Activated naive CD4-positive, alpha-beta T cell treated with anti-CD3 and anti-CD28 coated beads, Interleukin-2, amount 10 ng/mL, durations not matched to agents 7 days and 5 days (primary cell): ENCODE results near the gene CD180.
"Not testable (repeated sequence)": the region's sequence is repeated elsewhere in the genome, so short reads cannot be mapped to it uniquely, and the experiment has no call there.

Experiments
- CTCF ChIA-PET: fragments of 350-600 bp; sonication (Branson Sonifier 250); formaldehyde crosslinking; loops from one replicate; lab custom pipeline; 2021; ENCODE audit warnings: antibody characterized with exemption; lab: Charles Lee
- DNase-seq: peaks from one replicate; pipeline ENCODE4 v3.0.0-alpha.2; 2020
- H3K27ac Mint-ChIP-seq: one replicate; pipeline ENCODE4 v1.8.0; 2021; ENCODE audit warnings: mild to moderate bottlenecking, moderate library complexity, mixed read lengths
- H3K27me3 Mint-ChIP-seq: one replicate; pipeline ENCODE4 v1.8.0; 2021; ENCODE audit warnings: mild to moderate bottlenecking, mixed read lengths
- H3K36me3 Mint-ChIP-seq: one replicate; pipeline ENCODE4 v1.8.0; 2021; ENCODE audit warnings: mixed read lengths
- H3K4me1 Mint-ChIP-seq: one replicate; pipeline ENCODE4 v1.8.0; 2021; ENCODE audit warnings: mixed read lengths
- H3K4me3 Mint-ChIP-seq: one replicate; pipeline ENCODE4 v1.8.0; 2021; ENCODE audit warnings: mild to moderate bottlenecking, moderate library complexity, mixed read lengths
- H3K9me3 Mint-ChIP-seq: one replicate; pipeline ENCODE4 v1.8.0; 2021; ENCODE audit warnings: mixed read lengths

The CD180 gene

DNA sequence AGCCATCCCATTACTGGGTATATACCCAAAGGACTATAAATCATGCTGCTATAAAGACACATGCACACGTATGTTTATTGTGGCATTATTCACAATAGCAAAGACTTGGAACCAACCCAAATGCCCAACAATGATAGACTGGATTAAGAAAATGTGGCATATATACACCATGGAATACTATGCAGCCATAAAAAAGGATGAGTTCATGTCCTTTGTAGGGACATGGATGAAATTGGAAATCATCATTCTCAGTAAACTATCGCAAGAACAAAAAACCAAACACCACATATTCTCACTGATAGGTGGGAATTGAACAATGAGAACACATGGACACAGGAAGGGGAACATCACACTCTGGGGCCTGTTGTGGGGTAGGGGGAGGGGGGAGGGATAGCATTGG lies 23.2 kb downstream of the CD180 start:
- CTCF ChIA-PET, result interaction anchor here (2.8 kb wide), 1 partner anchor 34 kb away, joined by 11 read pairs; no protein-coding TSS in a partner anchor
- not testable (repeated sequence) for DNase-seq, H3K27ac Mint-ChIP-seq, H3K27me3 Mint-ChIP-seq, H3K4me3 Mint-ChIP-seq
- Mint-ChIP-seq H3K4me1 (peaks cover 33% of the 10 kb centered on the region), H3K9me3 (peaks cover 39% of the 10 kb centered on the region), H3K36me3 (peaks cover 43% of the 10 kb centered on the region)

DNA sequence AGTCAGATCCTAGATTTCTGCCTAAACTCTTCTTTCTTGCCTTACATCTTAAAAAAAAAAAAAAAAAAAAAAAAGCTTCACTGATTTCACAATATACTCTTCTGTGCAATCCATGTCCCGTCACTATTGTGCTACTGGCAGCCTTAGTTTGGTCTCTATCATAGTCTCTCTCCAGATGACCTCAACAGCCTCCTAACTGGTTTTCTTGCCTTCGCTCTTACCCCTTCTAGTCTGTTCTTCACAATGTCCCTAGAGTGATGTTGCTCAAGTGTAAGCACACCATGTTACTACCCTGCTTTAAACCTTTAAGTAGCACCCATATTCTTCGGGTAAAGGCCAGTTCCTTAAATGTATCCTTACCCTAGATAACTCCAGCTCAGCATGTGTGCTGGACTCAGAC lies 25.8 kb downstream of the CD180 start:
- Mint-ChIP-seq H3K36me3 (peaks cover 38% of the 10 kb centered on the region), H3K4me1 (peaks cover 33% of the 10 kb centered on the region), H3K27me3 (no peaks in the 10 kb centered on the region), H3K9me3 (peaks cover 17% of the 10 kb centered on the region), H3K4me3 (no peak overlapping the region), H3K27ac (no peak overlapping the region)
- DNase-seq, result no peak
- CTCF ChIA-PET, result interaction anchor here (1.0 to 11.6 kb wide), 2 partner anchors 15 to 38 kb away, joined by 3 to 161 read pairs; no protein-coding TSS in a partner anchor

DNA sequence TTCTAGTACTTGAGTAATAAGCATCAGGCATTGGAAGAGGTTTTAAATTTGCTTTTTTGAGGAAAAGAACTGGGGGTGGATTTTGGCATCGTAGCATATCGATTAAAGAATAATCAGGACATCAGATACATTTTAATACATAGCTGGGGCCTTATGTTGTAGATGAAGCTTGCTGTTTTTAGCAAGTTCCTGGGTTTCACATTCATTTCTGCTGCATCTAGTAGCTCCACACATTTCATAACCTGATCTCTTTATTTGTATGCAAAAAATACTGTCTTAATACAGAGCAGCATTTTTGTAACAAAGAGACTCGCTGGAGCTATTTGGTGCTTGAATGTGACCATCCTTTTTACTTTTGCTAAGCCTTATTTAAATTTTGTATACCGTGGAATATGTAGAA lies 28.5 kb downstream of the CD180 start:
- peaks cover 47% of the 10 kb centered on the region for H3K36me3 Mint-ChIP-seq
- H3K27ac Mint-ChIP-seq, result peak overlapping the region; percentile 95
- no peak for DNase-seq
- H3K27me3 Mint-ChIP-seq, result no peaks in the 10 kb centered on the region
- CTCF ChIA-PET, result interaction anchor here (1.5 to 11.6 kb wide), 3 partner anchors 11 to 40 kb away, joined by 5 to 161 read pairs (median 6); no protein-coding TSS in a partner anchor
- H3K9me3 Mint-ChIP-seq, result no peaks in the 10 kb centered on the region
- peaks cover 46% of the 10 kb centered on the region for H3K4me1 Mint-ChIP-seq
- H3K4me3 Mint-ChIP-seq, result peak overlapping the region; percentile 82

DNA sequence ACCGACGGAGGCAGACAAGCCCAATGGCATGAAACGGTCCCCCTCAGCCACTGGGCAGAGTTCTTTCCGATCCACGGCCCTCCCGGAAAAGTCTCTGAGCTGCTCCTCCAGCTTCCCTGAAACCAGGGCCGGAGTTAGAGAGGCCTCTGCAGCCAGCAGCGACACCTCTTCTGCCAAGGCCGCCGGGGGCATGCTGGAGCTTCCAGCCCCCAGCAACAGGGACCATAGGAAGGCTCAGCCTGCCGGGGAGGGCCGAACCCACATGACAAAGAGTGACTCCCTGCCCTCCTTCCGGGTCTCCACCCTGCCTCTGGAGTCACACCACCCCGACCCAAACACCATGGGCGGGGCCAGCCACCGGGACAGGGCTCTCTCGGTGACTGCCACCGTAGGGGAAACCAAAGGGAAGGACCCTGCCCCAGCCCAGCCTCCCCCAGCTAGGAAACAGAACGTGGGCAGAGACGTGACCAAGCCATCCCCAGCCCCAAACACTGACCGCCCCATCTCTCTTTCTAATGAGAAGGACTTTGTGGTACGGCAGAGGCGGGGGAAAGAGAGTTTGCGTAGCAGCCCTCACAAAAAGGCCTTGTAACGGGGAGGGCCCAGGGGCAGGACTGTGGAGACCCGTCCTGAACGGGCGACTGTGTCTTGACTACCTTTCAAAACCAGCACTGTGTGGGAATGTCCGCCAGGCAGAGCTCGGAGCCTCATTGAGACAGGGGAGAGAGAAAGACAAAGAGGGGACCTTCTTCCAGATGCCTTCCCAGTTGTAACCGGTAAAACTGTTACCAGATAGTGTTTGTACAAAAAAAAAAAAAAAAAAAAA lies 29.9 kb downstream of the CD180 start:
- CTCF ChIA-PET, result interaction anchor here (0.6 to 11.6 kb wide), 9 partner anchors 11 to 79 kb away, joined by 3 to 161 read pairs (median 5); no protein-coding TSS in a partner anchor
- H3K9me3 Mint-ChIP-seq, result no peaks in the 10 kb centered on the region
- H3K4me3 Mint-ChIP-seq, result peak overlapping the region; percentile 82
- H3K27ac Mint-ChIP-seq, result peak overlapping the region; percentile 95
- peaks cover 59% of the 10 kb centered on the region for H3K36me3 Mint-ChIP-seq
- H3K27me3 Mint-ChIP-seq, result no peaks in the 10 kb centered on the region
- DNase-seq, result peak; percentile 90
- H3K4me1 Mint-ChIP-seq, result peaks cover 59% of the 10 kb centered on the region

DNA sequence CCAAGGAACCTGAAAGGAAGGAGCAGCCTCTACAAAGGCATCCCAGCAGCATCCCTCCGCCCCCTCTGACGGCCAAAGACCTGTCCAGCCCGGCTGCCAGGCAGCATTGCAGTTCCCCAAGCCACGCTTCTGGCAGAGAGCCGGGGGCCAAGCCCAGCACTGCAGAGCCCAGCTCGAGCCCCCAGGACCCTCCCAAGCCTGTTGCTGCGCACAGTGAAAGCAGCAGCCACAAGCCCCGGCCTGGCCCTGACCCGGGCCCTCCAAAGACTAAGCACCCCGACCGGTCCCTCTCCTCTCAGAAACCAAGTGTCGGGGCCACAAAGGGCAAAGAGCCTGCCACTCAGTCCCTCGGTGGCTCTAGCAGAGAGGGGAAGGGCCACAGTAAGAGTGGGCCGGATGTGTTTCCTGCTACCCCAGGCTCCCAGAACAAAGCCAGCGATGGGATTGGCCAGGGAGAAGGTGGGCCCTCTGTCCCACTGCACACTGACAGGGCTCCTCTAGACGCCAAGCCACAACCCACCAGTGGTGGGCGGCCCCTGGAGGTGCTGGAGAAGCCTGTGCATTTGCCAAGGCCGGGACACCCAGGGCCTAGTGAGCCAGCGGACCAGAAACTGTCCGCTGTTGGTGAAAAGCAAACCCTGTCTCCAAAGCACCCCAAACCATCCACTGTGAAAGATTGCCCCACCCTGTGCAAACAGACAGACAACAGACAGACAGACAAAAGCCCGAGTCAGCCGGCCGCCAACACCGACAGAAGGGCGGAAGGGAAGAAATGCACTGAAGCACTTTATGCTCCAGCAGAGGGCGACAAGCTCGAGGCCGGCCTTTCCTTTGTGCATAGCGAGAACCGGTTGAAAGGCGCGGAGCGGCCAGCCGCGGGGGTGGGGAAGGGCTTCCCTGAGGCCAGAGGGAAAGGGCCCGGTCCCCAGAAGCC lies 30.8 kb downstream of the CD180 start:
- peaks cover 61% of the 10 kb centered on the region for H3K36me3 Mint-ChIP-seq
- peak overlapping the region; percentile 95 for H3K27ac Mint-ChIP-seq
- H3K27me3 Mint-ChIP-seq, result no peaks in the 10 kb centered on the region

DNA sequence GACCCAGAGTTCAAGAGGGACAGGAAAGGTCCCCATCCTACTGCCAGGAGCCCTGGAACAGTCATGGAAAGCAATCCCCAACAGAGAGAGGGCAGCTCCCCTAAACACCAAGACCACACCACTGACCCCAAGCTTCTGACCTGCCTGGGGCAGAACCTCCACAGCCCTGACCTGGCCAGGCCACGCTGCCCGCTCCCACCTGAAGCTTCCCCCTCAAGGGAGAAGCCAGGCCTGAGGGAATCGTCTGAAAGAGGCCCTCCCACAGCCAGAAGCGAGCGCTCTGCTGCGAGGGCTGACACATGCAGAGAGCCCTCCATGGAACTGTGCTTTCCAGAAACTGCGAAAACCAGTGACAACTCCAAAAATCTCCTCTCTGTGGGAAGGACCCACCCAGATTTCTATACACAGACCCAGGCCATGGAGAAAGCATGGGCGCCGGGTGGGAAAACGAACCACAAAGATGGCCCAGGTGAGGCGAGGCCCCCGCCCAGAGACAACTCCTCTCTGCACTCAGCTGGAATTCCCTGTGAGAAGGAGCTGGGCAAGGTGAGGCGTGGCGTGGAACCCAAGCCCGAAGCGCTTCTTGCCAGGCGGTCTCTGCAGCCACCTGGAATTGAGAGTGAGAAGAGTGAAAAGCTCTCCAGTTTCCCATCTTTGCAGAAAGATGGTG lies 31.6 kb downstream of the CD180 start:
- Mint-ChIP-seq H3K4me3 (peak overlapping the region; percentile 82), H3K27me3 (no peaks in the 10 kb centered on the region), H3K9me3 (no peaks in the 10 kb centered on the region), H3K36me3 (peaks cover 66% of the 10 kb centered on the region), H3K4me1 (peaks cover 76% of the 10 kb centered on the region), H3K27ac (peak overlapping the region; percentile 95)
- no peak for DNase-seq
- CTCF ChIA-PET, result interaction anchor here (0.8 to 11.6 kb wide), 4 partner anchors 9 to 81 kb away, joined by 3 to 161 read pairs (median 12); no protein-coding TSS in a partner anchor

More for the DNA sequence above, 30.8 kb downstream of the CD180 start:
- Mint-ChIP-seq H3K4me3 (peak overlapping the region; percentile 82), H3K4me1 (peaks cover 68% of the 10 kb centered on the region), H3K9me3 (no peaks in the 10 kb centered on the region)
- CTCF ChIA-PET, result interaction anchor here (0.6 to 11.6 kb wide), 7 partner anchors 10 to 80 kb away, joined by 3 to 161 read pairs (median 5); no protein-coding TSS in a partner anchor
- DNase-seq, result peak; percentile 93

DNA sequence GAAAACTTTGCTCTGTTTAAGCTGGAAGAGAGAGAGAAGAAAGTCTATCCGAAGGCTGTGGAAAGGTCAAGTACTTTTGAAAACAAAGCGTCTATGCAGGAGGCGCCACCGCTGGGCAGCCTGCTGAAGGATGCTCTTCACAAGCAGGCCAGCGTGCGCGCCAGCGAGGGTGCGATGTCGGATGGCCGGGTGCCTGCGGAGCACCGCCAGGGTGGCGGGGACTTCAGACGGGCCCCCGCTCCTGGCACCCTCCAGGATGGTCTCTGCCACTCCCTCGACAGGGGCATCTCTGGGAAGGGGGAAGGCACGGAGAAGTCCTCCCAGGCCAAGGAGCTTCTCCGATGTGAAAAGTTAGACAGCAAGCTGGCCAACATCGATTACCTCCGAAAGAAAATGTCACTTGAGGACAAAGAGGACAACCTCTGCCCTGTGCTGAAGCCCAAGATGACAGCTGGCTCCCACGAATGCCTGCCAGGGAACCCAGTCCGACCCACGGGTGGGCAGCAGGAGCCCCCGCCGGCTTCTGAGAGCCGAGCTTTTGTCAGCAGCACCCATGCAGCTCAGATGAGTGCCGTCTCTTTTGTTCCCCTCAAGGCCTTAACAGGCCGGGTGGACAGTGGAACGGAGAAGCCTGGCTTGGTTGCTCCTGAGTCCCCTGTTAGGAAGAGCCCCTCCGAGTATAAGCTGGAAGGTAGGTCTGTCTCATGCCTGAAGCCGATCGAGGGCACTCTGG lies 32.6 kb downstream of the CD180 start:
- Mint-ChIP-seq H3K36me3 (peaks cover 63% of the 10 kb centered on the region), H3K4me1 (peaks cover 81% of the 10 kb centered on the region)

DNA sequence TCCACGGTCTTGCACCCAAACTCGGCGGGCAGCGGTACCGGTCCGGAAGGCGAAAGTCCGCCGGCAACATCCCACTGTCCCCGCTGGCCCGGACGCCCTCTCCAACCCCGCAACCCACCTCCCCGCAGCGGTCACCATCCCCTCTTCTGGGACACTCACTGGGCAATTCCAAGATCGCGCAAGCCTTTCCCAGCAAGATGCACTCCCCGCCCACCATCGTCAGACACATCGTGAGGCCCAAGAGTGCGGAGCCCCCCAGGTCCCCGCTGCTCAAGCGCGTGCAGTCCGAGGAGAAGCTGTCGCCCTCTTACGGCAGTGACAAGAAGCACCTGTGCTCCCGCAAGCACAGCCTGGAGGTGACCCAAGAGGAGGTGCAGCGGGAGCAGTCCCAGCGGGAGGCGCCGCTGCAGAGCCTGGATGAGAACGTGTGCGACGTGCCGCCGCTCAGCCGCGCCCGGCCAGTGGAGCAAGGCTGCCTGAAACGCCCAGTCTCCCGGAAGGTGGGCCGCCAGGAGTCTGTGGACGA lies 33.3 kb downstream of the CD180 start:
- no peaks in the 10 kb centered on the region for H3K9me3 Mint-ChIP-seq
- H3K4me3 Mint-ChIP-seq, result peak overlapping the region; percentile 82
- H3K4me1 Mint-ChIP-seq, result peaks cover 79% of the 10 kb centered on the region
- H3K27me3 Mint-ChIP-seq, result no peaks in the 10 kb centered on the region
- CTCF ChIA-PET, result interaction anchor here (1.0 to 11.6 kb wide), 2 partner anchors 45 to 80 kb away, joined by 4 to 161 read pairs; no protein-coding TSS in a partner anchor
- peak overlapping the region; percentile 92 for H3K27ac Mint-ChIP-seq
- H3K36me3 Mint-ChIP-seq, result peaks cover 64% of the 10 kb centered on the region
- no peak for DNase-seq

More for the DNA sequence above, 32.6 kb downstream of the CD180 start:
- no peaks in the 10 kb centered on the region for H3K9me3 Mint-ChIP-seq
- H3K27me3 Mint-ChIP-seq, result no peaks in the 10 kb centered on the region
- DNase-seq, result no peak
- peak overlapping the region; percentile 95 for H3K27ac Mint-ChIP-seq
- CTCF ChIA-PET, result interaction anchor here (1.1 to 11.6 kb wide), 3 partner anchors 8 to 82 kb away, joined by 3 to 161 read pairs (median 21); no protein-coding TSS in a partner anchor
- peak overlapping the region; percentile 82 for H3K4me3 Mint-ChIP-seq

DNA sequence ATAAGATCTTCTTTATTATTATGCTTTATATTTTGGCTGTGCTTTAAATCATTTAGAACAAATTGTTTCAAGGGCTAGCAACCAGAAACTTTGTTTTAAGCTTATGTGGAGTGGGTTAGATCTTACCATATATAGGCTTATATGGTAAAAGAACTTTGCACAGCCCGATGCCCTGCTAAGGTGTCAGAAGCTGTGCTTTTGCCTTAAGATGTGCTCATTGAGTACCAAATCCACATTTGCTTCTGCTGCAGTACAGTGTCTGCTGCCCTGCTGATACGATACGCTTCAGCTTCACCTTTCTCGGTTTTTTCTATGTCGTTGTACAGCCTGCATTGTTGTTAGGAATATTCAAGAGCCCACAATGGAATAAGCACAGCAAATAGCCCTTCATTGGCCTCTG lies 34.8 kb downstream of the CD180 start:
- Mint-ChIP-seq H3K27ac (peak overlapping the region; percentile 92), H3K4me1 (peaks cover 78% of the 10 kb centered on the region), H3K4me3 (peak overlapping the region; percentile 82), H3K36me3 (peaks cover 55% of the 10 kb centered on the region), H3K9me3 (no peaks in the 10 kb centered on the region), H3K27me3 (no peaks in the 10 kb centered on the region)
- no peak for DNase-seq
- CTCF ChIA-PET, result interaction anchor here (0.9 to 11.6 kb wide), 4 partner anchors 47 to 350 kb away, joined by 3 to 161 read pairs (median 6); no protein-coding TSS in a partner anchor

DNA sequence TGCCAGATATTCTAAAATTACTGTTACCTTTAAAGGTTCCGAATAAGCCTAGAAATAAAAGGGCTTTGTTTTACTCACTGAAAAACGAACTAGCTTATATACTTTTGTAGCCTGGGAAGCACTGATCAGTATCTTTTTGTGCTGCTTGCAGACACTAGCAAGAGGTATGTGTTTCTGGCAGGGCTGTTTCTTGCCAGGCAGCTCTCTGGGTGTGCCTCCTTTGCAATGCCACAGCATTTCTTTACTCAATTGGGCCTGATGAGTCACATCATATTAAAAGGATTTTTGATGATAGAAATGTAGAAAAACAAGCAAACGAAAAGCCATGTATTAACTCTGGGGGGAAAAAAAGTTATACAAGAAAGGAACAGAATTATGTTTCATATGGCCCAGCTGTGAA lies 35.6 kb downstream of the CD180 start:
- peaks cover 80% of the 10 kb centered on the region for H3K4me1 Mint-ChIP-seq

DNA sequence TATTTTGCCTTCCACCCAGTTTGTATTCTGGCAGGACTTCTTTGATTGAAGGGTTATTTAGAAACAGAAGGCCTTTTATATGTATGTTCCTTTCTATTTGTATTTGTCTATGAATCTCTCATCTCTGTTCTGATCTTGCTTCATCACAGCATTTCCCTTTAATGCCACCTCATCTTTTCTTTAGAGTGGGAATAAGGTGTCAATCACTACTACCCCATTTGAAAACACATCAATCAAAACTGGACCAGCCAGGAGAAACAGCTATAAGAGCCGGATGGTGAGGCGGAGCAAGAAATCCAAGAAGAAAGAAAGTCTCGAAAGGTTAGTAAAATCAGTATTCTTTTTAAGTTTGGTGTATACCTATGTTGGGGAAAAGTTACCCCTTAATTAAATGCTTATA lies 36.3 kb downstream of the CD180 start:
- H3K27me3 Mint-ChIP-seq, result no peaks in the 10 kb centered on the region
- H3K36me3 Mint-ChIP-seq, result peaks cover 46% of the 10 kb centered on the region
- H3K4me3 Mint-ChIP-seq, result peak overlapping the region; percentile 62
- no peak for DNase-seq
- CTCF ChIA-PET, result interaction anchor here (2.2 to 11.6 kb wide), 2 partner anchors 48 to 86 kb away, joined by 8 to 161 read pairs; no protein-coding TSS in a partner anchor
- H3K9me3 Mint-ChIP-seq, result no peaks in the 10 kb centered on the region
- H3K4me1 Mint-ChIP-seq, result peaks cover 79% of the 10 kb centered on the region
- H3K27ac Mint-ChIP-seq, result peak overlapping the region; percentile 92

More for the DNA sequence above, 35.6 kb downstream of the CD180 start:
- H3K27ac Mint-ChIP-seq, result peak overlapping the region; percentile 92
- CTCF ChIA-PET, result interaction anchor here (1.6 to 11.6 kb wide), 3 partner anchors 48 to 85 kb away, joined by 5 to 161 read pairs (median 8); no protein-coding TSS in a partner anchor
- peak overlapping the region; percentile 82 for H3K4me3 Mint-ChIP-seq
- H3K36me3 Mint-ChIP-seq, result peaks cover 53% of the 10 kb centered on the region
- peak; percentile 65 for DNase-seq
- H3K9me3 Mint-ChIP-seq, result no peaks in the 10 kb centered on the region
- no peaks in the 10 kb centered on the region for H3K27me3 Mint-ChIP-seq

DNA sequence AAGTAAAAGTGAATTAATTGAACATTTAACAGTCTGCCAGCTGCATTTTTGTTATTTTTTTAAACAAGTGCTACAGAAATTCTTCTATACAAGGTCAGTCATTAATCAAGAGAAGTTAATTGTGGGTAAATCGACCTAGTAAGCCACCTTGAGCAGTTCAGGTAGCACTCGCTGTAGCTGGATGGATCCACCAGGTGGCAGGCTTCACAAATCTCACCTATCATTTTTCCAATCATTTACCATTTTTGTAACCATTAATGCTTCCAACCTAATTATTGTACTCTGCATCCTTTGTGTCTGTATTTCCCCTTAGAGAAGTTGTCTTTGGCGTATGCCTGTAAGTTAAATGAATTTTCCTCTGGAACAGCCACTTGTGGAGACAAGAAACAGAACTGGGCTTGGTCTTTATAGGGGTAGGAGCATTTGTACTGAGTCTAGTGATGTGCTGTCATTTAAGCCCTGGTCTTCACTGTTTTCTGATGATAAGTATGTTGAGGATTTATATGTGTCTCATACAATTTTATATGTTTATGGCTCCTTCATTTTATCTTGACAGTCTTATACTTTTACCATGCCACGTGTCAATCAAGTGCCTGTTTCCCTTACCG lies 39.5 kb downstream of the CD180 start:
- no peaks in the 10 kb centered on the region for H3K9me3 Mint-ChIP-seq
- peak; percentile 64 for DNase-seq
- H3K27ac Mint-ChIP-seq, result peak overlapping the region; percentile 34
- no peaks in the 10 kb centered on the region for H3K27me3 Mint-ChIP-seq
- no peak overlapping the region for H3K4me3 Mint-ChIP-seq
- H3K4me1 Mint-ChIP-seq, result peaks cover 57% of the 10 kb centered on the region
- H3K36me3 Mint-ChIP-seq, result peaks cover 31% of the 10 kb centered on the region
- CTCF ChIA-PET, result interaction anchor here (0.6 to 6.3 kb wide), 15 partner anchors 9 to 851 kb away, joined by 3 to 97 read pairs (median 3); no protein-coding TSS in a partner anchor
